Measurements from ENCODE around the gene ACCS.

DNA sequence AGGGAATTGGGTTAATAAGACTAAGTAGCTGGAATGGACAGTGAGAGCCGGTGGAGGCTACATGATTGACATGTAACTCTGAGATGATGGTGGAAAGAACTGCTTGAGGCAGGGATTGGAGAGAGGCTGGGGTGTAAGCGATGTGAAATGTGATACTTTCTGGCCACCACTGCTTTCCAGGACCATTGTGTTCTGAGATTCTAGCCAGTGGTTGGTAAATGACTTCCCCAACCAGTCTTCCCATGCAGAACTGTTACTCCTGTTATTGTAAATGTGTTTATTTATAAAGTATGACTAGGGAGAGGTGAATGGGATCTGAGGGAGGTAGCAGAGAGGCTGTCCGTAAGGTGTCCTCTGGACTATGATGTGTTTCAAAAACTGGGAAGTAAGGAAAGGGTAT lies 47.5 kb downstream of the ACCS start:
- TF ChIP-seq, protein P1, sequence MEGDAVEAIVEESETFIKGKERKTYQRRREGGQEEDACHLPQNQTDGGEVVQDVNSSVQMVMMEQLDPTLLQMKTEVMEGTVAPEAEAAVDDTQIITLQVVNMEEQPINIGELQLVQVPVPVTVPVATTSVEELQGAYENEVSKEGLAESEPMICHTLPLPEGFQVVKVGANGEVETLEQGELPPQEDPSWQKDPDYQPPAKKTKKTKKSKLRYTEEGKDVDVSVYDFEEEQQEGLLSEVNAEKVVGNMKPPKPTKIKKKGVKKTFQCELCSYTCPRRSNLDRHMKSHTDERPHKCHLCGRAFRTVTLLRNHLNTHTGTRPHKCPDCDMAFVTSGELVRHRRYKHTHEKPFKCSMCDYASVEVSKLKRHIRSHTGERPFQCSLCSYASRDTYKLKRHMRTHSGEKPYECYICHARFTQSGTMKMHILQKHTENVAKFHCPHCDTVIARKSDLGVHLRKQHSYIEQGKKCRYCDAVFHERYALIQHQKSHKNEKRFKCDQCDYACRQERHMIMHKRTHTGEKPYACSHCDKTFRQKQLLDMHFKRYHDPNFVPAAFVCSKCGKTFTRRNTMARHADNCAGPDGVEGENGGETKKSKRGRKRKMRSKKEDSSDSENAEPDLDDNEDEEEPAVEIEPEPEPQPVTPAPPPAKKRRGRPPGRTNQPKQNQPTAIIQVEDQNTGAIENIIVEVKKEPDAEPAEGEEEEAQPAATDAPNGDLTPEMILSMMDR (IDR thresholded peaks at IDR 0.05): no peak
- no peak for TF ChIP-seq POLR2A (IDR thresholded peaks at IDR 0.05)
